NCI-H345 treated with DMSO at 0.1 percent for 48 hours (cell line): ENCODE measurements around the gene MRPS15.
"Not testable (repeated sequence)": the region's sequence is repeated elsewhere in the genome, so short reads cannot be mapped to it uniquely, and the experiment has no call there.

Source experiments
- DNase-seq: peaks from one replicate; lab custom pipeline; 2025; ENCODE audit not compliant: unreplicated experiment; lab: John Stamatoyannopoulos, UW

Gene MRPS15

GRCh38 chr1:36463803-36464604 is at the start of gene MRPS15:
TSS of gene MRPS15 (minus strand) at chr1:36464384. CDS start at chr1:36464275, 109 bp downstream.
- DNase-seq: peak; percentile 92

- no peak for DNase-seq
Measured at GRCh38 chr1:36512842-36513241, 48.7 kb upstream of the MRPS15 start.

- no peak for DNase-seq
Measured at GRCh38 chr1:36511804-36512798, 47.9 kb upstream of the MRPS15 start.

GRCh38 chr1:36511220-36511619 is 47.0 kb upstream of the MRPS15 start:
- not testable (repeated sequence) for DNase-seq

- no peak for DNase-seq
Measured at GRCh38 chr1:36510418-36510817, 46.2 kb upstream of the MRPS15 start.

- no peak for DNase-seq
Measured at GRCh38 chr1:36508257-36508656, 44.1 kb upstream of the MRPS15 start.

- DNase-seq: no peak
Measured at GRCh38 chr1:36506276-36506920, 42.2 kb upstream of the MRPS15 start.

GRCh38 chr1:36503733-36504132 is 39.5 kb upstream of the MRPS15 start:
- DNase-seq: no peak

GRCh38 chr1:36503159-36503558 is 39.0 kb upstream of the MRPS15 start:
- no peak for DNase-seq

GRCh38 chr1:36502616-36503015 is 38.4 kb upstream of the MRPS15 start:
- DNase-seq: no peak

- DNase-seq: not testable (repeated sequence)
Measured at GRCh38 chr1:36501911-36502310, 37.7 kb upstream of the MRPS15 start.

- no peak for DNase-seq
Measured at GRCh38 chr1:36497207-36497606, 33.0 kb upstream of the MRPS15 start.

- no peak for DNase-seq
Measured at GRCh38 chr1:36494971-36495370, 30.8 kb upstream of the MRPS15 start.

- DNase-seq: no peak
Measured at GRCh38 chr1:36493524-36493923, 29.3 kb upstream of the MRPS15 start.

- DNase-seq: no peak
Measured at GRCh38 chr1:36492491-36492890, 28.3 kb upstream of the MRPS15 start.

GRCh38 chr1:36489258-36490051 is 25.3 kb upstream of the MRPS15 start:
- DNase-seq: not testable (repeated sequence)

GRCh38 chr1:36487906-36488305 is 23.7 kb upstream of the MRPS15 start:
- no peak for DNase-seq

GRCh38 chr1:36487336-36487725 is 23.1 kb upstream of the MRPS15 start:
- not testable (repeated sequence) for DNase-seq

- no peak for DNase-seq
Measured at GRCh38 chr1:36486439-36487335, 22.5 kb upstream of the MRPS15 start.

GRCh38 chr1:36486093-36486438 is 21.9 kb upstream of the MRPS15 start:
- DNase-seq: no peak
